Glutamatergic neuron (in vitro differentiated cells): ENCODE results near the gene SMAP2. TPM values are rescaled to one million over a fixed set of nuclear protein-coding genes. Genes with fewer than 3 reads are reported as not detected.

Source experiments
- DNase-seq: peaks from one replicate; pipeline ENCODE4 v3.0.0; 2022
- H3K27ac Mint-ChIP-seq: one replicate; pipeline ENCODE4 v1.8.0; 2020; ENCODE audit warnings: mild to moderate bottlenecking, mixed read lengths, inconsistent platforms; ENCODE audit not compliant: unreplicated experiment
- H3K27me3 Mint-ChIP-seq: one replicate; pipeline ENCODE4 v1.8.0; 2020; ENCODE audit warnings: mild to moderate bottlenecking, moderate library complexity, mixed read lengths, inconsistent platforms; ENCODE audit not compliant: unreplicated experiment
- H3K36me3 Mint-ChIP-seq: one replicate; pipeline ENCODE4 v1.8.0; 2020; ENCODE audit warnings: mild to moderate bottlenecking, mixed read lengths, inconsistent platforms; ENCODE audit not compliant: unreplicated experiment
- H3K4me1 Mint-ChIP-seq: one replicate; pipeline ENCODE4 v1.8.0; 2020; ENCODE audit warnings: mild to moderate bottlenecking, low read depth, mixed read lengths, inconsistent platforms; ENCODE audit not compliant: unreplicated experiment
- H3K4me3 Mint-ChIP-seq: one replicate; pipeline ENCODE4 v1.8.0; 2020; ENCODE audit warnings: mild to moderate bottlenecking, mixed read lengths, inconsistent platforms; ENCODE audit not compliant: unreplicated experiment
- H3K9me3 Mint-ChIP-seq: one replicate; pipeline ENCODE4 v1.8.0; 2020; ENCODE audit warnings: mild to moderate bottlenecking, moderate library complexity, mixed read lengths, inconsistent platforms; ENCODE audit not compliant: unreplicated experiment
- CTCF ChIP-seq: fragments of 200-600 bp; sonication (generic); IDR thresholded peaks from one replicate; pipeline ENCODE4 v1.5.0; 2021; ENCODE audit not compliant: partially characterized antibody, unreplicated experiment
- total RNA-seq: library from RNA; stranded (reverse); fragmentation: NEBNext Ultra II Directional; extraction: Animal tissue kit (Norgen Biotek cat#: 25700); gene quantifications from one replicate; pipeline ENCODE4 v1.2.1, GENCODE V29; 2021; ENCODE audit not compliant: unreplicated experiment

The SMAP2 gene
- total RNA-seq, 1 donor from 2014 or later = 25.2 TPM

DNA sequence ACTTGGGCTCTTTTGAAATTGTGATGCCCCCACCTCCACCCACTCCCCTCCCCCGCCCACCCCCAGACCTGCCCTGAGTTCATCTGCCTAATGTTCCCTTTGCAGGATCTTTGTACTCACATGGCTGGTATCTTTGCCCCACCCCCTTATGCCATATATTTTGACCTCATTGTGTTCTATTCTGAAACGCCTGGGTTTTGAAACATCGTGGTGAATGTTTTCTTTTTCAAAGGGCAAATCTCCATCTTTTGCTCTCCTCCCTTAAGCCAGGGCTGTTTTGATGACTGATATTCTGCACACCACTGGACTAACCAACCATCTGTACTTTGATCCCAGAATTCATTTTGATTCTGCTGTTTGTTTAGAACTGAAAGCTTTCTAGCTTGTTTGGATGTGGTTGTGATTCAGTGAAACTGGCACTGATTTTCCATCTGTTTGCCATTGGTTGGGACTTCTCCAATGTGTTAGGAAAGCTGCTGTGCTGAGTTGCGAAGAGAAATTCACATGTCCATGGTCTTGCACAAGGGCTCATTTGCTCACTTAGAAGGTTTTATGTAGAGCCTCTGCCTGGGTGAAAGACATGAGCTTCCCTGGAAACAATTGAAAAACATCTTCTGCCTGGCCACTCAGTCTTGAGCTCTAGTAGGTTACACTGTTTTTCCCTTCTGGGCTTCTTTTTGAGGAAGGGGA lies 16.5 kb downstream of the SMAP2 start:
- Mint-ChIP-seq H3K27me3 (peaks cover 2% of the 10 kb centered on the region), H3K27ac (no peak overlapping the region), H3K4me3 (no peak overlapping the region)

GRCh38 chr1:40390857-40391256 lies 17.3 kb downstream of the SMAP2 start:
- DNase-seq = no peak
- Mint-ChIP-seq H3K36me3 (no peaks in the 10 kb centered on the region), H3K4me3 (no peak overlapping the region), H3K9me3 (no peaks in the 10 kb centered on the region), H3K4me1 (no peaks in the 10 kb centered on the region), H3K27ac (no peak overlapping the region), H3K27me3 (peaks cover 2% of the 10 kb centered on the region)
- no peak for TF ChIP-seq CTCF

More for the DNA sequence above, 16.5 kb downstream of the SMAP2 start:
- Mint-ChIP-seq H3K9me3 (no peaks in the 10 kb centered on the region), H3K4me1 (no peaks in the 10 kb centered on the region), H3K36me3 (no peaks in the 10 kb centered on the region)
- no peak for TF ChIP-seq CTCF
- no peak for DNase-seq

- Mint-ChIP-seq H3K4me3 (no peak overlapping the region), H3K27me3 (peaks cover 2% of the 10 kb centered on the region), H3K36me3 (no peaks in the 10 kb centered on the region), H3K9me3 (no peaks in the 10 kb centered on the region), H3K27ac (no peak overlapping the region), H3K4me1 (no peaks in the 10 kb centered on the region)
- no peak for DNase-seq
- no peak for TF ChIP-seq CTCF
These were observed 18.2 kb downstream of the SMAP2 start for GRCh38 chr1:40391688-40392145.

- Mint-ChIP-seq H3K4me3 (no peak overlapping the region), H3K4me1 (no peaks in the 10 kb centered on the region), H3K36me3 (no peaks in the 10 kb centered on the region), H3K9me3 (no peaks in the 10 kb centered on the region), H3K27ac (no peak overlapping the region), H3K27me3 (no peaks in the 10 kb centered on the region)
- TF ChIP-seq CTCF = no peak
- no peak for DNase-seq
These were observed 18.7 kb downstream of the SMAP2 start for GRCh38 chr1:40392221-40392620.

DNA sequence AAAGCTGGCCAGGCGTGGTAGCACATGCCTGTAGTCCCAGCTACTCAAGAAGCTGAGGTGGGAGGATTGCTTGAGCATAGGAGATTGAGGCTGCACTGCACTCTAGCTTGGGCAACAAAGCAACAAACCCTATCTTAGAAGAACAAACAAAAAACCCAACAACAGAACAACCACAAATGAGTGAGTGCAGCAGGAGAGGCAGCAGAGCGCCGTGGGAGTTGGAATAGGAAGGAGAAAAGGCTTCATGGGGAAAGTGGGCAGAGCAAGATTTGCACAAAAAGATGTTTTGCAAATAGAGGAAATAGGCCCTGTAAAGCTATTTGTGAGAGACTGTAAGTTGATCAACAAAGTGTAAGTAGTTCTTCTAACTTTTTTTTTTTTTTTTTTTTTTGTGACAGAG lies 19.6 kb downstream of the SMAP2 start:
- no peaks in the 10 kb centered on the region for H3K27me3 Mint-ChIP-seq
- no peak for TF ChIP-seq CTCF
- no peaks in the 10 kb centered on the region for H3K4me1 Mint-ChIP-seq
- no peak for DNase-seq
- H3K36me3 Mint-ChIP-seq = no peaks in the 10 kb centered on the region
- H3K27ac Mint-ChIP-seq = no peak overlapping the region
- H3K9me3 Mint-ChIP-seq = no peaks in the 10 kb centered on the region
- no peak overlapping the region for H3K4me3 Mint-ChIP-seq
